AG09319 (cell line): Measurements from ENCODE around the gene CHP2.
"Not testable (repeated sequence)": the region's sequence is repeated elsewhere in the genome, so short reads cannot be mapped to it uniquely, and the experiment has no call there.

ENCODE experiments used
- DNase-seq: peaks from one replicate; pipeline ENCODE4 v3.0.0-alpha.2; 2010; ENCODE audit warnings: low read depth; ENCODE audit errors: extremely low read depth
- CTCF ChIP-seq: IDR thresholded peaks from 2 replicates; pipeline ENCODE4 v1.5.1; 2011; ENCODE audit warnings: low read depth, mild to moderate bottlenecking, inconsistent platforms, low read length, moderate library complexity

The CHP2 gene

GRCh38 chr16:23712976-23713375, 41.9 kb upstream of the CHP2 start, which contains the start of gene ERN2:
Gene ERN2 (minus strand): TSS chr16:23713222. CDS start chr16:23713187, 35 bp downstream.
- no peak for DNase-seq
- no peak for TF ChIP-seq CTCF

GRCh38 chr16:23716484-23716883, 38.3 kb upstream of the CHP2 start:
- DNase-seq = no peak
- no peak for TF ChIP-seq CTCF

- not testable (repeated sequence) for DNase-seq
Observed at GRCh38 chr16:23722613-23723240, 32.1 kb upstream of the CHP2 start.

GRCh38 chr16:23724096-23724784, 30.6 kb upstream of the CHP2 start:
- no peak for TF ChIP-seq CTCF
- DNase-seq = no peak

- TF ChIP-seq CTCF = no peak
- no peak for DNase-seq
Observed at GRCh38 chr16:23724785-23725131, 30.1 kb upstream of the CHP2 start.

- no peak for TF ChIP-seq CTCF
- DNase-seq = no peak
Observed at GRCh38 chr16:23726710-23727109, 28.1 kb upstream of the CHP2 start.

GRCh38 chr16:23728112-23728477, 26.7 kb upstream of the CHP2 start:
- no peak for TF ChIP-seq CTCF

More at GRCh38 chr16:23728112-23728477, 26.7 kb upstream of the CHP2 start:
- DNase-seq = no peak
